Activated CD8-positive, alpha-beta memory T cell treated with anti-CD3 and anti-CD28 coated beads for 1 hour (primary cell): ENCODE data around the gene NFASC.

ENCODE experiments used
- DNase-seq, 2 donors: peaks; one replicate each; pipeline ENCODE4 v3.0.0-alpha.2; 2020; ENCODE audit warnings: low read depth in 1 of 2; ENCODE audit errors: extremely low read depth in 1 of 2

Gene NFASC

GRCh38 chr1:205058853-205059252, 188.2 kb downstream of the NFASC start:
- no peak for DNase-seq

DNA sequence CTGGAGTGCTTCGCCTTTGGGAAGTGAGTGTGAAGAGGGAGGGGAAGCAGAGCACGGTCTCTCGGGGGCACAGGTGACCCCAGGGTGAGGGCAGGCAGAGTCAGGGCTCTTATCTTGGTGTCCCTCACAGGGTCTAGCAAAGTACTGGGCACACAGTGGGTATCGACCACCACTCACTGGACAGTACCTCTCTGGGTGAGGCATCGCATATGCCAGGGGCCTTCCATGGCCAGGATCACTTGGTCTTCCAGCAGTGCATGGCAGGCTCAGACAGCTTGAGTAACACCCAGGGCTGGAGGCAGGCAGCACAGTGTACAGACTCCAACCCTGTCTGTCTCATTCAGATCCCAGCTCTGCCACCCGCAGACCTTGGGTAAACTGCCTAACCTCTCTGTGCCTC, 189.0 kb downstream of the NFASC start:
- no peak for DNase-seq

- DNase-seq, result no peak
Measured at GRCh38 chr1:205060746-205061145, 190.1 kb downstream of the NFASC start.

- no peak for DNase-seq
Measured at GRCh38 chr1:205061227-205061626, 190.6 kb downstream of the NFASC start.

GRCh38 chr1:205061665-205062069, 191.0 kb downstream of the NFASC start:
- peak; percentile 22 to 45 for DNase-seq

GRCh38 chr1:205062319-205062718, 191.7 kb downstream of the NFASC start:
- DNase-seq, result no peak

DNA sequence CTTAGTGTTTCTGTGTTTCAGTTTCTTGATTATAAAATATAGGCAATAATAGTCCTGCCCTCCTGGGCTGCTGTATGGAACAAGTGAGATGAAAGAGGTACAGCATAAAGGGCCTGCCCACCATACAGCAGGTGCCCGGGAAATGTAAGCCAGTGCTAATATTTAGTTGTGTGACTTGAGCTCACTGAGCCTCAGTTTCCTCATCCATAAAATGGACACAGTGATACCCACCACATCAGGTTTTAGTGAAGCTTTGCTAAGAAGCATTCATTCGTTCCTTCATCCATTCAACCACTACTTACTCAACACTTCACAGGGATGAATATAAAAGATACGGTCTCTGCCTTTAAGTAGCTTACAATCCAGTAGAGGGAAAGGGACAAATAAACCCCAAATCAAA, 192.2 kb downstream of the NFASC start:
- no peak for DNase-seq

DNA sequence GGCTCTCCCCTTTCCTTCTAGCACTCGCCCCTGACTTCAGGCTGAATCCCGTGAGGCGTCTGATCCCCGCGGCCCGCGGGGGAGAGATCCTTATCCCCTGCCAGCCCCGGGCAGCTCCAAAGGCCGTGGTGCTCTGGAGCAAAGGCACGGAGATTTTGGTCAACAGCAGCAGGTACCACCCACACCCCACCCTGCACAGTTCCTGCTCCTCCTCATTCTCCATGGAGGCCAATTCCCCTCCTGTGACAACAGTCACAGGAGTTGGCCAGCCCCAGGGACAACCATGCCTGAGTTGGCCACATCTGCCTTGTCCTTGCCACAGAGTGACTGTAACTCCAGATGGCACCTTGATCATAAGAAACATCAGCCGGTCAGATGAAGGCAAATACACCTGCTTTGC, 193.6 kb downstream of the NFASC start:
- no peak for DNase-seq

DNA sequence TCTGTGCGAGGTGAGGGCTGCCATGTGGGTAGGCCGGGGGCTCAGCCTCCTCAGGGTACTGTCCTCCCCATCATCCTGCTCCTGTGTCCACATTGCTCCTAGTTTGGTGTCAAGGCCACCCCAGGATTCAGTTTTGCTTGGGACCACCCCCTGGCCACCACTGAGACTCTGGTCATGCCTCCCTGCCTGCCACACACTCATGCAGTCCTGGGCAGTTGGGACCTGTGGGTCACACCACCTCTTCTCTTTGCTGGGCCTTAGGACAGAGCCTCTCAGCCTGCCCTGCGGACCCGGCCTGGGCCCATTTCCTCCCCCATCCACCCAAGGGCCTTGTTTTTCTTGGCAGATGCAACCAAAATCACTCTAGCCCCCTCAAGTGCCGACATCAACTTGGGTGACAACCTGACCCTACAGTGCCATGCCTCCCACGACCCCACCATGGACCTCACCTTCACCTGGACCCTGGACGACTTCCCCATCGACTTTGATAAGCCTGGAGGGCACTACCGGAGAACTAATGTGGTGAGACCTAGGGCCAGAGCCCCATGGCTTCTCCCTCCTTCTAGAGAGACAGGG, 194.2 kb downstream of the NFASC start:
- no peak for DNase-seq

DNA sequence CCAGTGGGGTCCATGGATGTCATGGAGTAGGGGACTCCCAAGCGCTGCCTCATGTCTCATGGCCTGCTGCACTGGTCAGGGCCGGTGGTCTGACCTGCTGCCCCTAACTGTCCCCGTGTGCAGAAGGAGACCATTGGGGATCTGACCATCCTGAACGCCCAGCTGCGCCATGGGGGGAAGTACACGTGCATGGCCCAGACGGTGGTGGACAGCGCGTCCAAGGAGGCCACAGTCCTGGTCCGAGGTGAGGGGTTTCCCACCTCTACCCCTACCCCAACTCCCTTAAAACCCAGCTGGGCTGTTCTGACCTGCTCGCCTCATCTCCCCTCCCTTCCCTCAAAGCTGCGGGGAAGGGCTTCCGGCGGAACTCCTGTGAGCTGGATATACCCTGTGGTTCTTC, 195.0 kb downstream of the NFASC start:
- no peak for DNase-seq

DNA sequence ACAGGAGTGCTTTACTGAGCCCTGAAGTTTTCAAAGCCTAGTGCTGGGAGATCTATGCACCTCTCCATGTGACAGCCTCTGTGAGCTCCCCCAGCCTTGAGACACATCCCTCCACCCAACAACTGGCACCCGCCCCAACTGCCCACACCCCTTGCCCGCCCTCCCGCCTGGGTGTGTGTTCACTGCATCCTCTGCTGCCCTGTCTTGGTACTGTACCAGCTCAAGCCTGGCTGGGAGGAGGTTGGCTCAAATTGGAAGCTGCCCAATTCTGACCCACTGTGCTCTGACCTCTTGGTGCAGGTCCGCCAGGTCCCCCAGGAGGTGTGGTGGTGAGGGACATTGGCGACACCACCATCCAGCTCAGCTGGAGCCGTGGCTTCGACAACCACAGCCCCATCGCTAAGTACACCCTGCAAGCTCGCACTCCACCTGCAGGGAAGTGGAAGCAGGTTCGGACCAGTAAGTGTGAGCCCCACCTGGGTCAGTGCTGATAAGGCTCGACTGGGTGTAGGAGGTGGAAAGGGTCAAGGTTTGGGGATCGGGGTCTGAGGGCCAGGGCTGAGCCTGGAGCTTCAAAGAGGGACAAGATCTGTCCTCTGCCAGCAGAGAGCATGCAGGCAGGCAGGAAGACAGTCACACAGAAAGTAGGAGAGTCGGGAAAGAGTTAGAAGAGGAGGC, 195.6 kb downstream of the NFASC start:
- no peak for DNase-seq

DNA sequence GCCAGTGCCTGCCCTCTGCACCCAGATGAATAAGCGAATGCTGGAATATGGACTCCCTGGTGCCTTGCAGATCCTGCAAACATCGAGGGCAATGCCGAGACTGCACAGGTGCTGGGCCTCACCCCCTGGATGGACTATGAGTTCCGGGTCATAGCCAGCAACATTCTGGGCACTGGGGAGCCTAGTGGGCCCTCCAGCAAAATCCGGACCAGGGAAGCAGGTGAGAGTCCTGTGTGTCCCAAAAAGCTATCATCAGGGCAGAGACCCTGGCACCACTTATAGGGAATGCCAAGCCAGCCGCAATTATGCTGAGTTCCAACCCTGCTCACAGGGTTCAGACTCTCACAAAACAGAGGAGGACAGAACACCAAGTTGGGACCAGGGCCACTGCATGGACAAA, 196.4 kb downstream of the NFASC start:
- no peak for DNase-seq

- no peak for DNase-seq
Measured at GRCh38 chr1:205068001-205068400, 197.3 kb downstream of the NFASC start.

- no peak for DNase-seq
Measured at GRCh38 chr1:205068457-205069040, 197.9 kb downstream of the NFASC start.

DNA sequence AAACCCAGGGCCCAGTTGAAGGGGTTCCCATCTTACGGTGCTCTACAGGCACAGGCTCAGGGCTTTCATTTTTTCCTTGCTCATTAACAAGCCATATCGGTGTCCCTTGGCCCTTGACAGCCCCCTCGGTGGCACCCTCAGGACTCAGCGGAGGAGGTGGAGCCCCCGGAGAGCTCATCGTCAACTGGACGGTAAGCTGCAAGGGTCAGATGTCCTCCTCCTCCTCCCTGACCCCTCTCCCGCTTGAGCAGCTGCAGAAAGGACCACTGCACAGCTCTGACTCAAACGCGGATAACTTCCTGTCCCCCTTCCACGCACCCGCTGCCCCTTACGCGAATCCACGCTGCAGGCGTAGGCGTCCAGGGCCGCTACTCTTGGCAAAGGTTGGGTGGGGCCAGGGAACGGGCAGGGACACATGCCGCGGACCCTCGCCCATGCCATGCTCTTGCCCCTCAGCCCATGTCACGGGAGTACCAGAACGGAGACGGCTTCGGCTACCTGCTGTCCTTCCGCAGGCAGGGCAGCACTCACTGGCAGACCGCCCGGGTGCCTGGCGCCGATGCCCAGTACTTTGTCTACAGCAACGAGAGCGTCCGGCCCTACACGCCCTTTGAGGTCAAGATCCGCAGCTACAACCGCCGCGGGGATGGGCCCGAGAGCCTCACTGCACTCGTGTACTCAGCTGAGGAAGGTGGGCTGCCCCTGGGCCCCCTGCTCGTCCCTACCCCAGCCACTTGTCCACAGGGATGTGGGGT, 198.9 kb downstream of the NFASC start:
- DNase-seq, result no peak

DNA sequence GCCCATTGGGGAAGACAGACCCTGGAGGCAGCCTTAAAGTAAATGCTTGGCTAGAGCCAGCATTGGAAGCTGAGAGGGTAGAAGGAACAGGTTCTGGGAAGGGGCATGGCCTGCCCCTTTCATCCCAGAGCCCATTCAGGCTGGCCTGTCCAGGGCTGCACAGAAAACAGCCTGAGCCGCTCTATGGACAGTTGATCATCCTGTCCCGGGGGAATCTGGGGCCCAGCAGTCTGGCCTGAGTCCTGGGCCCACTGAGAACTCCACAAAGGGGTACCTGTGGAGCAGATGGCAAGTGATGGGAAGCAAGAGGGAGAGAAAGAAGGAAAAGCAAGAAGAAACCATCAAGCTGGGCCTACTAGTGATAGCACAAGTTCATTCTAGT, 200.4 kb downstream of the NFASC start:
- no peak for DNase-seq

GRCh38 chr1:205071801-205072200, 201.1 kb downstream of the NFASC start:
- no peak for DNase-seq

DNA sequence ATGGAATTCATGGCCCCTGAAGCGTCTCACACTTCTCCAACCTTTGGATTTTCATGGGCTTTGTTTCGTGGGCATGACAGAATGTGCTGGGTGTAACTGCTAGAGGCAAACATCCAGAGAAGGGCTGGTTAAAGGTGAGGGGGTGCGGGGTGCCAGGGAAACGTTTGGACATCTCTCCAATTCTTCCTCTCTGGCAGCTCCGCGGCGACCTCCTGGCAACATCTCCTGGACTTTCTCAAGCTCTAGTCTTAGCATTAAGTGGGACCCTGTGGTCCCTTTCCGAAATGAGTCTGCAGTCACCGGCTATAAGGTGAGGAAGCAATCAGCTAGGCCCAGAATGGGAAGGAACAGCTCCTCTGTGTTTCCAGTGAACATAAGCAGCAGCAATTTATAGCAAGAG, 201.6 kb downstream of the NFASC start:
- DNase-seq, result no peak
